LNCaP clone FGC (cell line): ENCODE data around the gene KIR3DL2.
A peak's percentile ranks its signal among the peaks of the same experiment; 100 is the strongest.
"Not testable (repeated sequence)": the region's sequence is repeated elsewhere in the genome, so short reads cannot be mapped to it uniquely, and the experiment has no call there.

Experiments used
- DNase-seq: peaks from one replicate; pipeline ENCODE4 v3.0.0-alpha.2; 2011; ENCODE audit warnings: low read depth
- H3K4me3 ChIP-seq: 2 replicates; pipeline ENCODE4 v1.5.1; 2011; ENCODE audit warnings: mild to moderate bottlenecking, low read depth, low read length, control low read depth
- TF ChIP-seq, protein P1 (sequence below): IDR thresholded peaks from 2 replicates; pipeline ENCODE4 v1.5.1; 2012; ENCODE audit warnings: mild to moderate bottlenecking; ENCODE audit not compliant: control insufficient read depth, insufficient read depth; ENCODE audit errors: extremely low read depth

Gene KIR3DL2

GRCh38 chr19:54817670-54818536 is 32.3 kb upstream of the KIR3DL2 start:
- TF ChIP-seq, protein P1, sequence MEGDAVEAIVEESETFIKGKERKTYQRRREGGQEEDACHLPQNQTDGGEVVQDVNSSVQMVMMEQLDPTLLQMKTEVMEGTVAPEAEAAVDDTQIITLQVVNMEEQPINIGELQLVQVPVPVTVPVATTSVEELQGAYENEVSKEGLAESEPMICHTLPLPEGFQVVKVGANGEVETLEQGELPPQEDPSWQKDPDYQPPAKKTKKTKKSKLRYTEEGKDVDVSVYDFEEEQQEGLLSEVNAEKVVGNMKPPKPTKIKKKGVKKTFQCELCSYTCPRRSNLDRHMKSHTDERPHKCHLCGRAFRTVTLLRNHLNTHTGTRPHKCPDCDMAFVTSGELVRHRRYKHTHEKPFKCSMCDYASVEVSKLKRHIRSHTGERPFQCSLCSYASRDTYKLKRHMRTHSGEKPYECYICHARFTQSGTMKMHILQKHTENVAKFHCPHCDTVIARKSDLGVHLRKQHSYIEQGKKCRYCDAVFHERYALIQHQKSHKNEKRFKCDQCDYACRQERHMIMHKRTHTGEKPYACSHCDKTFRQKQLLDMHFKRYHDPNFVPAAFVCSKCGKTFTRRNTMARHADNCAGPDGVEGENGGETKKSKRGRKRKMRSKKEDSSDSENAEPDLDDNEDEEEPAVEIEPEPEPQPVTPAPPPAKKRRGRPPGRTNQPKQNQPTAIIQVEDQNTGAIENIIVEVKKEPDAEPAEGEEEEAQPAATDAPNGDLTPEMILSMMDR: no peak
- DNase-seq: no peak
- no peak overlapping the region for H3K4me3 ChIP-seq

DNA sequence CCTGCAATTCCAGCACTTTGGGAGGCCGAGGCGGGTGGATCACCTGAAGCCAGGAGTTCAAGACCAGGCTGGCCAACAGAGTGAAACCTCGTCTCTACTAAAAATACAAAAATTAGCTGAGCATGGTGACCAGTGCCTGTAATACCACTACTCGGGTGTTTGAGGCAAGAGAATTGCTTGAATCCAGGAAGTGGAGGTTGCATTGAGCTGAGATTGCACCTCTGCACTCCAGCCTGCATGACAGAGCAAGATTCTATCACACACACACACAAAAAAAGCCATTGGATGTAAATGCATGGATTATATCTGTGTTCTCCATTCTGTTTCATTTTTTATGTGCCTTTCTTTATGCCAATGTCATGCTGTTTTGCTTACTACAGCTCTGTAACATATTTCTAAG is 25.8 kb upstream of the KIR3DL2 start:
- not testable (repeated sequence) for H3K4me3 ChIP-seq, DNase-seq

- DNase-seq, H3K4me3 ChIP-seq: not testable (repeated sequence)
Observed at GRCh38 chr19:54825326-54825725, 24.9 kb upstream of the KIR3DL2 start.

DNA sequence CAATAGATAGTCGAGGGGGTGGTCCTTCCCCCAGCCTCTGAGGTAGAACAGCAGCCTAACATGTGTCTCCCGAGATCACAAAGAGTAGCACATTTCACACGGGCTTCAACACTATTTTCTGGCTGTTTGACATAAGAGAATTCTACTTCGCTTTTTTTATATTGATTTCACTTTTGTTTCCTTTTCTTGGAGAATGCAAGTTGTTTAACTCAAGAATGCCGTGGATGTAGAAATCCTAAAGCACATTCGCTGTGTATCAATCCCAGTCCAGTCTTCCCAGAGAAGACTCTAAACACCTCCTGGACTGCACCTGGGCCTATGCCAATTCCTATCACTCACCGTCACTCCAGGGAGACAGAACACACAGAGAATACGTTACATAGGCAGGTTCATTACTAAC is 22.2 kb upstream of the KIR3DL2 start:
- H3K4me3 ChIP-seq, DNase-seq: not testable (repeated sequence)

DNA sequence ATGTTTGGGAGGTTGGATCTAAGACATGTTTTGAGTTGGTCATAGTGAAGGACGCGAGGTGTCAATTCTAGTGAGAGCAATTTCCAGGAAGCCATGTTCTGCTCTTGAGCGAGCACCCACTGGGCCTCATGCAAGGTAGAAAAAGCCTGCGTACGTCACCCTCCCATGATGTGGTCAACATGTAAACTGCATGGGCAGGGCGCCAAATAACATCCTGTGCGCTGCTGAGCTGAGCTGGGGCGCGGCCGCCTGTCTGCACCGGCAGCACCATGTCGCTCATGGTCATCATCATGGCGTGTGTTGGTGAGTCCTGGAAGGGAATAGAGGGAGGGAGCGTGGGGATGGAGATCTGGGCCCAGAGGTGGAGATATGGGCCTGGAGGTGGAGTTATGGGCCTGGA is 17.7 kb upstream of the KIR3DL2 start, which contains the start of gene KIR2DS4:
KIR2DS4 (plus strand) TSS at position 181 of the 400 bp plus-strand sequence.
- DNase-seq, H3K4me3 ChIP-seq: not testable (repeated sequence)

DNA sequence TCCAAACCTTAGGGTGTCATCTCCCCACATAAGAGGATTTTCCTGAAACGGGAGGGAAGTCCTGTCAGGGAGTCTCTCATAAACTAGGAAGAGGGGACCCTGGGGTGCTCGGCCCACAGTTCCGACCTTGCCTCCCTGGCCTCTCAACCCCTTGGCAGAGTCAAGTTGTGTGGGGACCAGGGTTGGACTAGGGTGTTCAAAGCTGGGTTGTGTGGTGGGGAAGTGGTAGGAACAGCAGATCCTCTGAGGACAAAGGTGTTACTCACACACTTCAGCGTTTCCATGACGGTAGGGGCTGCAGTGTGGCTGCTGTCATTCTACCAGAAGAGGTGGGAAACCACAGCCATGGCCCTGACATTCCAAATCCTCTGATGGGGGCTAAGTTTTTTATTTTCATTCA is 15.1 kb upstream of the KIR3DL2 start:
- H3K4me3 ChIP-seq, DNase-seq: not testable (repeated sequence)

DNA sequence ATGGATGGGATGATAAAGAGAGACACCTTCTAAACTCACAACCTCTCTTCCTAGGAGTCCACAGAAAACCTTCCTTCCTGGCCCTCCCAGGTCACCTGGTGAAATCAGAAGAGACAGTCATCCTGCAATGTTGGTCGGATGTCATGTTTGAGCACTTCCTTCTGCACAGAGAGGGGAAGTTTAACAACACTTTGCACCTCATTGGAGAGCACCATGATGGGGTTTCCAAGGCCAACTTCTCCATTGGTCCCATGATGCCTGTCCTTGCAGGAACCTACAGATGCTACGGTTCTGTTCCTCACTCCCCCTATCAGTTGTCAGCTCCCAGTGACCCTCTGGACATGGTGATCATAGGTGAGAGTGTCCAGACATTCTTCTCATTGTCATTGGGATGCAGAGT is 12.7 kb upstream of the KIR3DL2 start:
- H3K4me3 ChIP-seq, DNase-seq: not testable (repeated sequence)

DNA sequence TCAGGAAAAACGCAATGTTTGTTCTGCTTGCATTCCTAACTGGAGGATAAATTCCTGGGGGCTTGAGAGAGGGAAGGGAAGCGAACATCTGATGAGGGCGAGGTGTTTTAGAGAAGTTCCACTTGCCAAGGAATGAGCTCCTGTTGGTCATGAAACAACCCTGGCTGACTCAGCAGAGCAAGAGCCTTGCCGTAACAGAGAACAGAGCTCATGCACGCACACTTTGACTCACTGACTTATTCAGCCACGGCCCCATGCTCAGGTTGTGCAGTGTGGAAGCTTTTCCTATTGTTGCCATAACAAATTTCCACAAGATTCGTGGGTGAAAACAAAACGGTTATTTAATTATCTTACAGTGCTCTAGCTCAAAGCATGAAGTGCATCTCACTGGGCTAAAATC is 7.1 kb upstream of the KIR3DL2 start:
- H3K4me3 ChIP-seq, DNase-seq: not testable (repeated sequence)

DNA sequence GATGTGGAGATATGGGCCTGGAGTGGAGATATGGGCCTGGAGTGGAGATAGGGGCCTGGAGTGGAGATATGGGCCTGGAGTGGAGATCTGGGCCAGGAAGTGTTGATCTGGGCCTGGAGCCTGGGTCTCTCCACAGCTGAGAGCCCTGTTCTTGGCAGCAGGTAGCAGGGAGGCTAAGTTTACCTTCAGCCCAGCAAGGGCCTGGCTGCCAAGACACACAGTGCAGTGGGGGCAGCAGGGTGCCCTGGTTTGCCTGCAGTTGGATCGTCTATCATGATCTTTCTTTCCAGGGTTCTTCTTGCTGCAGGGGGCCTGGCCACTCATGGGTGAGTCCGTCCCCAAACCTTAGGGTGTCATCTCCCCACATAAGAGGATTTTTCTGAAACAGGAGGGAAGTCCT is 687 bp downstream of the KIR3DL2 start:
- peak; percentile 15 for DNase-seq
- TF ChIP-seq, protein P1: no peak

GRCh38 chr19:54851353-54851752 is 1.1 kb downstream of the KIR3DL2 start:
- no peak overlapping the region for H3K4me3 ChIP-seq
- TF ChIP-seq, protein P1: no peak
- no peak for DNase-seq

More for the DNA sequence above, 687 bp downstream of the KIR3DL2 start:
- no peak overlapping the region for H3K4me3 ChIP-seq

DNA sequence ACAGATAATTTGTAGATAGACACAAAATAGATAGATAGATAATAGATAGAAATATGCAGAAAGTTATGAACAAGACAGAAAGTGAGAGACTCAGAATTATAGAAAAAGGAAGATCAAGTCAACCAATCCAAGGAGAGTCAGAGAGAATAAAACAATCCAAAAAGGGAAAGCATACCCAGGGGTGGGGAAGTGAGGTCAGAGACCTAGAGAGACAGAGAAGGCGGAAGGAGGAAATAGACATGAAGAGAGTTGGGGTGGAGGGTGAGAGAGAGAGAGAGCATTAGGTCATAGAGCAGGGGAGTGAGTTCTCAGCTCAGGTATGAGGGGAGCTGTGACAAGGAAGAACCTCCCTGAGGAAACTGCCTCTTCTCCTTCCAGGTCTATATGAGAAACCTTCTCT is 5.0 kb downstream of the KIR3DL2 start:
- not testable (repeated sequence) for H3K4me3 ChIP-seq, DNase-seq

GRCh38 chr19:54858476-54858875 is 8.2 kb downstream of the KIR3DL2 start:
- not testable (repeated sequence) for DNase-seq, H3K4me3 ChIP-seq

GRCh38 chr19:54859421-54859820 is 9.2 kb downstream of the KIR3DL2 start:
- DNase-seq, H3K4me3 ChIP-seq: not testable (repeated sequence)

DNA sequence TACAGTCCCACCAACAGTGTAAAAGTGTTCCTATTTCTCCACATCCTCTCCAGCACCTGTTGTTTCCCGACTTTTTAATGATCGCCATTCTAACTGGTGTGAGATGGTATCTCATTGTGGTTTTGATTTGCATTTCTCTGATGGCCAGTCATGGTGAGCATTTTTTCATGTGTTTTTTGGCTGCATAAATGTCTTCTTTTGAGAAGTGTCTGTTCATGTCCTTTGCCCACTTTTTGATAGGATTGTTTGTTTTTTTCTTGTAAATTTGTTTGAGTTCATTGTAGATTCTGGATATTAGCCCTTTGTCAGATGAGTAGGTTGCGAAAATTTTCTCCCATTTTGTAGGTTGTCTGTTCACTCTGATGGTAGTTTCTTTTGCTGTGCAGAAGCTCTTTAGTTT is 13.2 kb downstream of the KIR3DL2 start:
- not testable (repeated sequence) for H3K4me3 ChIP-seq, DNase-seq
